SU-DHL-6 (cell line): ENCODE results near the gene VAC14.

ENCODE experiments used
- EZH2phosphoT487 ChIP-seq: fragments of 200-600 bp; sonication (generic), shearing (Covaris generic); conservative IDR thresholded peaks from 2 replicates; pipeline ENCODE4 v1.6.1; 2018; ENCODE audit warnings: mild to moderate bottlenecking, antibody characterized with exemption, low read length, moderate library complexity, mixed read lengths
- TF ChIP-seq, protein P1 (sequence below): fragments of 200-600 bp; sonication (generic); IDR thresholded peaks from one replicate; pipeline ENCODE4 v1.5.1; 2017; ENCODE audit warnings: antibody characterized with exemption, mild to moderate bottlenecking, low read length, moderate library complexity; ENCODE audit not compliant: insufficient read depth, poor library complexity, severe bottlenecking

- TF ChIP-seq, protein P1, sequence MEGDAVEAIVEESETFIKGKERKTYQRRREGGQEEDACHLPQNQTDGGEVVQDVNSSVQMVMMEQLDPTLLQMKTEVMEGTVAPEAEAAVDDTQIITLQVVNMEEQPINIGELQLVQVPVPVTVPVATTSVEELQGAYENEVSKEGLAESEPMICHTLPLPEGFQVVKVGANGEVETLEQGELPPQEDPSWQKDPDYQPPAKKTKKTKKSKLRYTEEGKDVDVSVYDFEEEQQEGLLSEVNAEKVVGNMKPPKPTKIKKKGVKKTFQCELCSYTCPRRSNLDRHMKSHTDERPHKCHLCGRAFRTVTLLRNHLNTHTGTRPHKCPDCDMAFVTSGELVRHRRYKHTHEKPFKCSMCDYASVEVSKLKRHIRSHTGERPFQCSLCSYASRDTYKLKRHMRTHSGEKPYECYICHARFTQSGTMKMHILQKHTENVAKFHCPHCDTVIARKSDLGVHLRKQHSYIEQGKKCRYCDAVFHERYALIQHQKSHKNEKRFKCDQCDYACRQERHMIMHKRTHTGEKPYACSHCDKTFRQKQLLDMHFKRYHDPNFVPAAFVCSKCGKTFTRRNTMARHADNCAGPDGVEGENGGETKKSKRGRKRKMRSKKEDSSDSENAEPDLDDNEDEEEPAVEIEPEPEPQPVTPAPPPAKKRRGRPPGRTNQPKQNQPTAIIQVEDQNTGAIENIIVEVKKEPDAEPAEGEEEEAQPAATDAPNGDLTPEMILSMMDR, result no peak
- no peak for TF ChIP-seq EZH2phosphoT487
Measured at GRCh38 chr16:70697594-70698170, 103.3 kb downstream of the VAC14 start.
